HG03039 (cell line): Measurements from ENCODE around the gene CD14.
A peak's percentile ranks its signal among the peaks of the same experiment; 100 is the strongest.
"Not testable (repeated sequence)": the region's sequence is repeated elsewhere in the genome, so short reads cannot be mapped to it uniquely, and the experiment has no call there.

Experiments
- ATAC-seq: cut with Tn5 transposase; IDR thresholded peaks from one replicate; pipeline ENCODE4 v1.9.1; 2021; ENCODE audit warnings: mild to moderate bottlenecking, moderate library complexity; ENCODE audit not compliant: unreplicated experiment

The CD14 gene

DNA sequence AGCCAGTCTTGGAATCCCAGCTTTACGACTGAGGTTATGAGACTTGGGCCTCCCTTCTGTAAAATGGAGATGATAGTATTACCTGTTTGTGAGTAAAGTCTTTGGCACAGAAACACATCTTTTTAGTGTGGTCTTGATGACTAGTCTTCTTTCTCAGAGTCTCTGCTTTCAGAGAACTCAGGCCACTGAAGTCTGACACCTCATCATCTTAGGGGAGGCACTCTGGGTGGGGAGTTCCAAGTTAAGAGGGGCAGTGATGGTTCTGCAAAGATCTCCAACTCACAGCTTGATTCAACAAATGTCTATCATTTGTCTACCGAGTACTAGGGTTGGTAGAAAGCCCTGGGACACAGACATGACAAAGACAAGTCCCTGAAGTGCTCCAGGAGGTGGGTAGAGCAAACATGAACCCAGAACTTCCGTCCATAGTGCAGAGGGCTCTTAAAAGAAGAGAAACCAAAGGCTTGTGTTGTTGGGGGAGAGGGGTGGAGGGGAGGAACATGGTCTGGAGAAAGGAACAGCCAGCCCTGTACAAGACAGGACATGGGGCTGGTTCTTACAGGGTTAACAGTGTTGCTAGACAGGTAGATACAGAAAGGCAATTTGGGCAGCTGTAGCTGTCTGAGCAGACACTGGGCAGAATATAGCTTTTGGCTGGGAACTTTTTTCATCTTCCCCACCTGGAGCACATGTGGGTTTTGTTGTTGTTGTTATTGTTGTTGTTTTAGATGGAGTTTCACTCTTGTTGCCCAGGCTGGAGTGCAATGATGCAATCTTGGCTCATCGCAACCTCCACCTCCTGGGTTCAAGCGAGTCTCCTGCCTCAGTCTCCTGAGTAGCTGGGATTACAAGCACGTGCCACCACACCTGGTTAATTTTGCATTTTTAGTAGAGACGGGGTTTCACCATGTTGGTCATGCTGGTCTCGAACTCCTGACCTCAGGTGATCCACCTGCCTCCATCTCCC lies 2.6 kb upstream of the CD14 start:
- ATAC-seq: no peak

DNA sequence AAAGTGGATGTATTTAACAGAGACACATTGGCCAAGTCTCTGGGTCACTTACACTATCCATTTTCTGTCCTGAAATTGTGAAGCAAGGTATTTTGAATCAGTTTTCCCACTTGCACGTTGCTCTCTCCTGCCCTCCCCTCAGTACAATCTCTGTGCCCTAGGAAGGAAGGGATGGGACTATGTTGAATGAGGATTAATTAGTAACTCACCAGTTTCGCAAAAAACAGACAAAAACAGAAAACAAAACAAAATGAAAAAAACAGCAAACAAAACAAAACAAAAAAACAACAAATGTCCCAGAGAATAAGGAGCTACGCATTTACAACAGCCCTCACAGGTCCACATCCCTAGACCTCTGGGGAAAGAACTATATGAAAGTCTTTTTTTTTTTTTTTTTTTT lies 1.1 kb upstream of the CD14 start:
- no peak for ATAC-seq

DNA sequence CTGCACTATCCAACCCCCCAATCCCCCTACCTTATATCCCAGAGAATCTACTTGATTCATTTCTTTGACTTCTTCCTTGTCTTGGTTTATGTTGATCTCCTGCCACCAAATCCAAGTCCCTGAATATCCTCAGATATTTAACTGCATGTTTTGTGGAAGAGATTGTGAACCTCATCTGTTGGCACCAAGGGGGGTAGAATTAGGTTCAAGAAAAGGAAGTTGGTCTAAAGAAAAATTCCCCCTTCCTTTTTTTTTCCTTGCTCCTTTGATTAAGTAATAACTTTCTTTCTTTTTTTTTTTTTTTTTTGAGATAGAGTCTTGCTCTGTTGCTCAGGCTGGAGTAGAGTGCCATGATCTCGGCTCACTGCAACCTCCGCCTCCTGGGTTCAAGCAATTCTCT lies 526 bp upstream of the CD14 start:
- no peak for ATAC-seq

DNA sequence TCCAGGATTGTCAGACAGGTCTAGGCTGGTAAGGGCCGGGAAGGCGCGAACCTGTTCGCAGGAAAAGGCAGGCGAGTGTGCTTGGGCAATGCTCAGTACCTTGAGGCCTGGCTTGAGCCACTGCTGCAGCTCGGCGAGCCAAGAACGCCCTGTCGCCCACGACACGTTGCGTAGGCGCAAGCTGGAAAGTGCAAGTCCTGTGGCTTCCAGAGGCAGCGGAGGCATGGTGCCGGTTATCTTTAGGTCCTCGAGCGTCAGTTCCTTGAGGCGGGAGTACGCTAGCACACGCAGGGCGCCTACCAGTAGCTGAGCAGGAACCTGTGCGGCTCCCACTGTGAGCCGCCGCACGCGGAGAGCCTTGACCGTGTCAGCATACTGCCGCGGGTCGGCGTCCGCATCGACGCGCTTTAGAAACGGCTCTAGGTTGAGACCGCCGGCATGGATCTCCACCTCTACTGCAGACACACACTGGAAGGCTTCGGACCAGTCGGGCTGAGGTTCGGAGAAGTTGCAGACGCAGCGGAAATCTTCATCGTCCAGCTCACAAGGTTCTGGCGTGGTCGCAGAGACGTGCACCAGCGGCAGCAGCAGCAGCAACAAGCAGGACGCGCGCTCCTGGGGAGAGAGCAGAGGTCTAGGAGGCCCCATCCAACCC lies 482 bp downstream of the CD14 start:
- peak; percentile 53 for ATAC-seq

DNA sequence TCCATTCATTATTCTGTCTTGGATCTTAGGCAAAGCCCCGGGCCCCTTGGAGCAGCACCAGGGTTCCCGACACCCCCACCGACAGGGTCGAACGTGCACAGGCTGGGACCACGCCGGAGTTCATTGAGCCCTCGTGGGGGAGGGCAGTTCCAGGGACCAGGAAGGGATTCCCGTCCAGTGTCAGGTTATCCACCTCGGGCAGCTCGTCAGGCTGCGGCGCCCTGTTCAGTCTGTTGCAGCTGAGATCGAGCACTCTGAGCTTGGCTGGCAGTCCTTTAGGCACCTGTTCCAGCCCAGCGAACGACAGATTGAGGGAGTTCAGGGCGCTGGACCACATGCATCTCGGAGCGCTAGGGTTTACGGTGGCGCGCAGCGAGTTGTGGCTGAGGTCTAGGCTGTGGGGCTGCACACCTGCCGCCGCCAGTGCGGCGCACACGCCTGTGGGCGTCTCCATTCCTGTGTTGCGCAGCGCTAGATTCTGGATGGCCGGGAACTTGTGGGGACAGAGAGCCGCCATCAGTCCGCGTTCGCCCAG lies 1.1 kb downstream of the CD14 start:
- peak; percentile 37 for ATAC-seq

DNA sequence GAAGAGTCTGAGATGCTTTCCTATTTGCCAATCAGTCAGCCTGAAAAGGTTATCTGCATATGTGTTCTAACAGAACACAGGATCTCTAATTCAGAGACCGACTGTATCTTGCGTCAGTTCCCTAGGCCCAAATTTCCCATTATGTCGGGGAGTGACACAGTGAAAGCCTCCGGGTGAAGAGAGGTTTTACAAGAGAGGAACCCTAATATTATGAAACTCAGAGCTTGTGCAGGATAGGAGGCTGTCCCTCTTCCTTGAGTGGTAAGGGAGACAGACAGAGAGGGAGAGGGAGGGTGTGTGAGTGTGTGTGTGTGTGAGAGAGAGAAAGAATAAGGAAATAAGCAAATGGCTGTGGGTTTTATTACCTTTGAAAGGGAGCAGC lies 1.9 kb downstream of the CD14 start:
- no peak for ATAC-seq

DNA sequence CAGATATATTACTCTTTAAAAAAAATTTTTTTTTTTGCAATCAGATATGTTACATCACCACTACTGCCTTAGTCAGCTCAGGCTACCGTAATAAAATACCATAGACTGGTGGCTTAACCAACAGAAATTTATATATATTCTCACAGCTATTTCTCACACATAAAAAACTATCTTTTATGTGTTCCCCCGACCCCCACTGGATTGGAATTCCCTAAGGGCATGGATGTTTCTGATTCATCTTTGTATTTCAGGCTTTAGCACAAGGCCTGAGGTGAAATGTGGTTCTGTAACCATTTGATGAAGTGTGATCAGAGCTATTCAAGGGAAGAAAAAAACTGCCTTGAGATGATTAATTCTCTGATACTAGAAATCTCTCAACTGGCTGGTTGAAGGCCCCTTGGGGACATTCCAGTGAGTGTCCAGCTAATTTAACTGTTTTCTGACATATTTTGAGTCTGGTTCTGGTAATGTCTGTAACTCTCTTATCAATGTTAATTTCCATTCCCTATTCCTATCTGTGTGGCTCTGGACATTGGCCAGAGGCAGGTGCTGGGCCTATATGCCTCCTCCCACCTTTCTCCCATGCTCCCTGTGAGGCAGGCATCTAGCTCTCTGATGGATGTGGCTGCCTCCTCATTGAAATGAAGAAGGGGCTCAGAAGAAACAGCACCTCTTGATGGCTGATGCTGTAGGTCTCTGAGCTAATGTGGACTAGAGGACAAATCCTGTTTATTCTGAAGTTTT lies 2.5 kb downstream of the CD14 start:
- no peak for ATAC-seq

DNA sequence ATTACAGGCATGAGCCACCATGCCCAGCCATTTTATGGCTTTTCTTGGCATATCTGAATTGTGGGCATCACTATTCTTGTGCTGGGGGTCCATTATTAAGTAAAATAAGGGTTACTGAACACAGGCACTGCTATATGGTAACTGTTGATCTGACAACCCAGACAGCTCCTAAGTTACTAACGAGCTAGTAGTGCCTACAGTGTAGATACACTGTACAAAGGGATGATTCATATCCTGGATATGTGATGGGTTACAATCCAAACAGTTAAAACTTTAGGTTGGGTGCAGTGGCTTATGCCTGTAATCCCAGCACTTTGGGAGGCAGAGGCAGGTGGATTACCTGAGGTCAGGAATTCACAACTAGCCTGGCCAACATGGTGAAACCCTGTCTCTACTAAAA lies 4.3 kb downstream of the CD14 start:
- no peak for ATAC-seq

DNA sequence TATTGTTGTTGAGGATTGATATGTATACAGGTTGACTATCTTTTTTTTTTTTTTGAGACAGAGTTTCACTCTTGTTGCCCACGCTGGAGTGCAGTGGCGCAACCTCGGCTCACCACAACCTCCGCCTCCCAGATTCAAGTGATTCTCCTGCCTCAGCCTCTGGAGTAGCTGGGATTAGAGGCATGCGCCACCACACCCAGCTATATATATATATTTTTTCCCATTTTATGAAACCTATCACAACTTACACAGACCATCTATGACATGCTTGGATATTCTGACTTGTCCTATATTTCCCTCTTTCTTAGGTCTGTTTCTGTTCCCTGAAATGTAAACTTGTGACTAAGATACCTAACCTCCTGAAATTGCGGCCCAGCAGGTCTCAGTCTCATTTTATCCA lies 5.0 kb downstream of the CD14 start:
- no peak for ATAC-seq

DNA sequence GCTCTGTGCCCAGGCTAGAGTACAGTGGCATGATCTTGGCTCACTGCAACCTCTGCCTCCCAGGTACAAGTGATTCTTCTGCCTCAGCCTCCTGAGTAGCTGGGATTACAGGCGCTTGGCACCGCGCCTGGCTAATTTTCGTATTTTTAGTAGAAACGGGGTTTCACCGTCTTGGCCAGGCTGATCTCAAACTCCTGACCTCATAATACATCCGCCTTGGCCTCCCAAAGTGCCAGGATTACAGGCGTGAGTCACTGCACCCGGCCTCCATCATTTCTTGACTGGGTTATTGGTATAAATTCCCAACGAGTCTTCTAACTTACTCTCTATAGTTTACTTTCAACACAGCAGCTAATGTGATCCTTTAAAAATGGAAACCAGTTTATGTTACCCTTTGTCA lies 8.1 kb downstream of the CD14 start:
- not testable (repeated sequence) for ATAC-seq

DNA sequence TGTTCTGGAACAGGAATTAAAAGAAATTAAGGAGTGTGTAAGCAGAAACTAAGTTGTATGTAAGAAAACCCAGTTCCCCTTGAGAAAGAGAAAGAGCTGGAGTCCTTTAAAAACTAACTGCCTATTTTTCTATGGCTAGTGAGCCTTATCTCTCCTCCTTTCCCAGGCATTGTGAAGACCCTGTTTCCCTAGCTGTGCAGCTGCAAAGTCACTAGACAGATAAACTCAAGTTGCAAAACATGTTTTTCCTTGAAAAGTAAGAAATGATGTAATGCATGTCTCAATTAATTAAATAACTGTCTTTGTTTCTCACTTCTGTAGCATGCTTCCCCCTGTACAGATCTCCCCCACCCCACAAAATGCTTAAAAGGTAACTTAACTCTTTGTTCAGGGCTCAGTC lies 9.9 kb downstream of the CD14 start:
- ATAC-seq: not testable (repeated sequence)

DNA sequence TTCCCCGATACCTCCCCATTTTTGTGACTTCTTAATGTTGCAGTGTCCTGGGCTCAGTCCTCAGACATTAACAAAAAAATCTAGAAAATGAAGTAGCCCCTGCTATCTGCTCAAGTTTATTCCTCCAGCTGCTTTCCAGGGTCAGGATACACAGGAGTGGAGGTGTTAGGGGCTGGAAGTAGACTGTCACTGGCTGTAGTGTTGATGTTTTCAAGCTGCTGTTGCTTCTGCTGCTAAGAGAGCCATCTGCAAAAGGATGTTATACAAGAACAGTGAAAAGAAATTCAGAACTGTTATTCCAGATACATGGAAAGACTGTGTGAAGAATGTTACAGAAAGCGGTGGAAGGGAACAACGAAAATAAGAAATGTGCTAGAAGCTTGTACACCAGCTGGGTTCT lies 10.7 kb downstream of the CD14 start:
- no peak for ATAC-seq

DNA sequence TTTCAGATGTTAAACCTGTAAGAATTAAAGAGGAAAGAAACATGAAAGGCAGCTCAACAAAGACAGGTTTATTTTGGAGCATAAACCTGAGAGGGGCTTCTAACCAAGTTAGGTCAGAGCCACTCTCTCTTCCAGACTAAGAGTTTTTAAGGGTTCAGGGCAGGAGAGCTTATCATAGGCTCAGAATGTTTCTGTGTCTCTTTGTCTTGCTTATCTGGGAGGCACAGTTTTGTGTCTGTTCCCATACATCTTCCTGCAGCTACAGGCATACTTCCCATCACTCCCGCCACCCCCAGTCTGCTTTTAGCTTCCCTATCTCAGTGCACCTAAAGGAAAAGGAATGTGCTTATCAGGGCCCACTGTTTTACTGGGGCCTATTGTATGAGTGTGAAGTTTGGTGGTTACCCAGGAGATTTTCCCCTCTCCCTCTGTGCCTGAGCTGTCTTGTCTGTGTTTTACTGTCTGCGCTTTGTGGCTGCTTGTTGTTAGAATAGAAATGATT lies 21.9 kb downstream of the CD14 start:
- ATAC-seq: no peak

DNA sequence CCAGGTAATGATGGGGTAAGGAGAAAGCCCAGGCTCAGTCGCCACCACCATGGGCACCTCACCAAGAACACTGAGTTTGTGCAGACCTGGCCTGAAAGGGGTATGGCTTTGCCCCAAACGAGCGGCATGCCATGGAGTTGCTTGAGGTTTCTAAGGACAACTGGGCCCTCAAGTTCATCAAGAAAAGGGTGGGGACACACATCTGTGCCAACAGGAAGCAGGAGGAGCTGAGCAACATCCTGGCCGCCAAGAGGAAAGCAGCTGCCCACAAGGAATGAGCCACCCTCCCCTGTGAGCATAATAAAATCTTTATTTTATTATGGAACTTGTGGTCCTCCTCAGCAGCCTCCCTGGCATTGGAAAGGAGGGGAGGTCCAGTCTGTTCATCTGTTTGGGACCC lies 23.8 kb downstream of the CD14 start:
- no peak for ATAC-seq

DNA sequence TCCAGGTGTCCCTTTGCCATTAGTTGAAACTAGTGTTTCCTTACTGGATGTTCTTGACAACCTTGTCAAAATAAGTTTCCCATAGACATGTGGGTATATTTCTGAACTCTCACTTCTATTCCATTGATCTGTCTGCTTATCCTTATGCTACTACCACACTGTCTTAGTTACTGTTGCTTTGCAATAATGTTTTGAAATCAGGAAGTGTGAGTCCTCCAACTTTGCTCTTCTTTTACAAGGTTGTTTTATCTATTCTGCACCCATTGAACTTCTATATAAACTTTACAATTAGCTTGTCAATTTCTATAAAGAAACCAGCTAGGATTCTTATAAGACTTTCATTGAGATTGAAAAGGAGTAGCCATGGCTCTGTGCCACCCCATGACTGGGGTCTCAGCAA lies 24.3 kb downstream of the CD14 start:
- ATAC-seq: no peak

DNA sequence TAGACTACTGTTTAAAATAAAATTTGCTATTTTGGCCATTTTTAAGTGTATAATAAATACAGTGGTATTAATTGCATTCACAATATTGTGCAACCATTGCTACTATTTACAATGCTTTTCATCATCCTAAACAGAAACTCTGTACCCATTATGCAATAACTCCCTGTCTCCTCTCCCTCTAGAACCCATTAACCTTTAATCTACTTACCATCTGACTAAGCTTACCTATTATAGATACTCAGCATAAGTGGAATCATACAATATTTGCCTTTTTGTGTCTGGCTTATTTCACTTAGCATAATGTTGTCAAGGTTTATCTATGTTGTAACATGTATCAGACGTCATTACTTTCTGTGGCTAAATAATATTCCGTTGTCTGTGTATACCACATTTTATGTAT lies 25.9 kb downstream of the CD14 start:
- ATAC-seq: no peak

DNA sequence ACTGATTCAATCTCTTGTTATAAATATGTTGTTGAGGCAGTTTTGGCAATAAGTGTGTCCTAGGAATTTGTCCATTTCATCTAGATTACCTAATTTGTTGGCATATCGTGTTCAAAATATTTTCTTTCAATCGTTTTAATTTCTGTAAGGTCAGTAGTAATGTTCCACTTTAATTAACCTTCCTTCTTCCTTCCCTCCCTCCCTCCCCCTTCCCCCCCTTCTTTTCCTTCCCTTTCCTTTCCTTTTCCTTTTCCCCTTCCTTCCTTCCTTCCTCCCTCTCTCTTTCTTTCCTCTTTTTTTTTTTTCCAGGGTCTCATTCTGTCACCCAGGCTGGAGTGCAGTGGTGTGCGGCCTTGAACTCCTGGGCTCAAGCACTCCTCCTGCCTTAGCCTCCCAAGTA lies 27.1 kb downstream of the CD14 start:
- no peak for ATAC-seq

DNA sequence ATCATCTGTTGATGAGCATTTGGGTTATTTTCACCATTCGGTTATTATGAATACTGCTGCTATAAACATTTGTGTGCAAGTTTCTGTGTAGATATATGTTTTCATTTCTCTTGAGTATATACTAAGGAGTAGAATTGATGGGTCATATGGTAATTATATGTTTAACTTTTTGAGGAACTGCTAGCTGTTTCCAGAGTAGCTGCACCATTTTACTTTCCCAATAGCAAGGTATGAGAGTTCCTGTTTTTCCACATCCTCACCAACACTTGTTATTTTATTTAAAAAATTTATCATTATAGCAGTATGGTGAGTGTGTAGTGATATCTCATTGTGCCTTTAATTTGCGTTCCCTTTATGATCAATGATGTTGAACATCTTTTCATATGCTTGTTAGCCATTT lies 29.2 kb downstream of the CD14 start:
- no peak for ATAC-seq

DNA sequence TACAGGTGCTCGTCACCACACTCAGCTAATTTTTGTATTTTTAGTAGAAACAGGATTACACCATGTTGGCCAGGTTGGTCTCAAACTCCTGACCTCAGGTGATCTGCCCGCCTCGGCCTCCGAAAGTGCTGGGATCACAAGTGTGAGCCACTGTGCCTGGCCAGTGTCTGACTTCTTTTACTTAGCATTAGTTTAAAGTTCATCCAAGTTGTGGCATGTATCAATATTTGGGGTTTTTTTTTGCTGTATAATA lies 29.6 kb downstream of the CD14 start:
- not testable (repeated sequence) for ATAC-seq

DNA sequence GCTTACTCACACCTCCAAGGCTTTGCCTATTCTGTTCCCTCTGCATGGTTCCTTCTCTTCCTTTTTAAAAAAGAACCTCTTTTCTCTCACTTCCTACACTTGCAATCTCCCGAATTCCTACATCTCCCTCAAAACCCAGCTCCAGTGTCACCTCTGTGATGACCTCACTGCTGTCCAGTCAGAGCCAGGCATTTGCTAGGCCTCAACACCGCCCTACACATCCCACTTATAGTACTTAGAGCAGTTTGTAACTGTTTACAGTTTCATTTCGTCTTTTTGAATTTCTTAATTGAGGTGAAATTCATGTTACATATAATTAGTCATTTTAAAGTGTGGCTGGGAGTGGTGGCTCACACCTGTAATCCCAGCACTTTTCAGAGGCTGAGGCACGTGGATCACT lies 30.8 kb downstream of the CD14 start:
- no peak for ATAC-seq

DNA sequence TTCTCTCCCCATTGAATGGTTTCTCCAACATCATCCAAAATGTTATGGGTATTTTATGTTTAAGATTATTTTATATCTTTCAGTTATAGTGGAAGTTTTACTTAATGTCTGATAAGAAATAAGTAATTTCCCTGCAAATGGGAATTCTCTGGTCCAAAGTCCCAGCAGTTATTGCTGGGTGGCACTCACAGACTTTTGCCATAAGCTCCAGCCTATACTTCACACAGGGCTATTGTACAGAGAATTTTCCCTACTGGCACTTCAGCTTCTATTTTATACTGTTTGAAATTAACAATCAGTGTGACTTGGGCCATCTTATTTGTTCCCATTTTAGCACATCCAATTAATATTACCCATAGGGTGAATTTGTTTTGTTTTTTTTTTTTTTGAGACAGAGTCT lies 32.9 kb downstream of the CD14 start:
- no peak for ATAC-seq

DNA sequence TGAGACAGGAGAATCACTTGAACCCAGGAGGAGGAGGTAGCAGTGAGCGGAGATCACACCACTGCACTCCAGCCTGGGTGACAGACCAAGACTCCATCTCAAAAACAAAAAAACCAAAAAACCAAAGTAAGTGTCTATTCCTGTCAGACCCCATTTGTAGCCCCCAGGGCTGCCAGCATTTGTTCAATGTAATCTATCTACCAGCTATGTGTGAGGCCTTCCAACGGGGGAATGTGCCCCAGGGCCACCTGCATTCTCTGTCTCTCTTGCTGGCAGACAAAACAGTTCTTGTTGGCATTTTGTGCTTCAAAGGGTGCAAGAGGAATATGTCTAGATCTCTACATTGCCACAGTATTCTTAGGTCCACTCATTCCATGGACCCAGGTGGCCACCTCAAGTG lies 34.1 kb downstream of the CD14 start:
- ATAC-seq: no peak
